ENCODE data around the gene FTO.

DNA sequence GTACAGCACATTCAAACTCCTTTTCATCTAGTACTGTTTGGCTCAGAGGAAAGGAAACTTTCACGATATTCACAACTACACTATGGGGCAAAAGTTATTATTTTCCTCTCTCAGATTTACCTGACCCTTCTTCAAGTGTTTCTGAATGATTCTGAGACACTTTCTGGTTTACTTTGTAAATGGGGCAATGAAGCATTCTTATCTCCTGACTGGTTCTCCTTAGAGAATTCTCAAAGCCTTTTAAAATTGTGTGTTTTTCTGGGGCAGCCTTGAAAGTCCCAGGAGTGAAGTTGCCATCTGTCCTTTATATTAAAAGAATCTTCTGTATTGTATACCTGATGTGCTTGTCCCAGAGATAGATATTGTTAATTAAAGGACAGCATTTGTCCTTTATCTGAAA, 264.9 kb downstream of the FTO start:
- TF ChIP-seq, protein P1, sequence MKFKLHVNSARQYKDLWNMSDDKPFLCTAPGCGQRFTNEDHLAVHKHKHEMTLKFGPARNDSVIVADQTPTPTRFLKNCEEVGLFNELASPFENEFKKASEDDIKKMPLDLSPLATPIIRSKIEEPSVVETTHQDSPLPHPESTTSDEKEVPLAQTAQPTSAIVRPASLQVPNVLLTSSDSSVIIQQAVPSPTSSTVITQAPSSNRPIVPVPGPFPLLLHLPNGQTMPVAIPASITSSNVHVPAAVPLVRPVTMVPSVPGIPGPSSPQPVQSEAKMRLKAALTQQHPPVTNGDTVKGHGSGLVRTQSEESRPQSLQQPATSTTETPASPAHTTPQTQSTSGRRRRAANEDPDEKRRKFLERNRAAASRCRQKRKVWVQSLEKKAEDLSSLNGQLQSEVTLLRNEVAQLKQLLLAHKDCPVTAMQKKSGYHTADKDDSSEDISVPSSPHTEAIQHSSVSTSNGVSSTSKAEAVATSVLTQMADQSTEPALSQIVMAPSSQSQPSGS (CRISPR knock-in tag; IDR thresholded peaks at IDR 0.05; ENCODE audit: borderline replicate concordance, low read depth): no peak
- TF ChIP-seq CREM (CRISPR knock-in tag; IDR thresholded peaks at IDR 0.05): no peak
- TF ChIP-seq OVOL2 (CRISPR knock-in tag; IDR thresholded peaks at IDR 0.05; ENCODE audit: borderline replicate concordance): no peak
- no peak for TF ChIP-seq NFATC4 (CRISPR knock-in tag; IDR thresholded peaks at IDR 0.05)
- TF ChIP-seq, protein P2, sequence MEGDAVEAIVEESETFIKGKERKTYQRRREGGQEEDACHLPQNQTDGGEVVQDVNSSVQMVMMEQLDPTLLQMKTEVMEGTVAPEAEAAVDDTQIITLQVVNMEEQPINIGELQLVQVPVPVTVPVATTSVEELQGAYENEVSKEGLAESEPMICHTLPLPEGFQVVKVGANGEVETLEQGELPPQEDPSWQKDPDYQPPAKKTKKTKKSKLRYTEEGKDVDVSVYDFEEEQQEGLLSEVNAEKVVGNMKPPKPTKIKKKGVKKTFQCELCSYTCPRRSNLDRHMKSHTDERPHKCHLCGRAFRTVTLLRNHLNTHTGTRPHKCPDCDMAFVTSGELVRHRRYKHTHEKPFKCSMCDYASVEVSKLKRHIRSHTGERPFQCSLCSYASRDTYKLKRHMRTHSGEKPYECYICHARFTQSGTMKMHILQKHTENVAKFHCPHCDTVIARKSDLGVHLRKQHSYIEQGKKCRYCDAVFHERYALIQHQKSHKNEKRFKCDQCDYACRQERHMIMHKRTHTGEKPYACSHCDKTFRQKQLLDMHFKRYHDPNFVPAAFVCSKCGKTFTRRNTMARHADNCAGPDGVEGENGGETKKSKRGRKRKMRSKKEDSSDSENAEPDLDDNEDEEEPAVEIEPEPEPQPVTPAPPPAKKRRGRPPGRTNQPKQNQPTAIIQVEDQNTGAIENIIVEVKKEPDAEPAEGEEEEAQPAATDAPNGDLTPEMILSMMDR (IDR thresholded peaks at IDR 0.05): no peak
- TF ChIP-seq, protein P3, sequence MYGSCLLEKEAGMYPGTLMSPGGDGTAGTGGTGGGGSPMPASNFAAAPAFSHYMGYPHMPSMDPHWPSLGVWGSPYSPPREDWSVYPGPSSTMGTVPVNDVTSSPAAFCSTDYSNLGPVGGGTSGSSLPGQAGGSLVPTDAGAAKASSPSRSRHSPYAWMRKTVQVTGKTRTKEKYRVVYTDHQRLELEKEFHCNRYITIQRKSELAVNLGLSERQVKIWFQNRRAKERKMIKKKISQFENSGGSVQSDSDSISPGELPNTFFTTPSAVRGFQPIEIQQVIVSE (CRISPR knock-in tag; IDR thresholded peaks at IDR 0.05; ENCODE audit: borderline replicate concordance): no peak
- TF ChIP-seq, protein P4, sequence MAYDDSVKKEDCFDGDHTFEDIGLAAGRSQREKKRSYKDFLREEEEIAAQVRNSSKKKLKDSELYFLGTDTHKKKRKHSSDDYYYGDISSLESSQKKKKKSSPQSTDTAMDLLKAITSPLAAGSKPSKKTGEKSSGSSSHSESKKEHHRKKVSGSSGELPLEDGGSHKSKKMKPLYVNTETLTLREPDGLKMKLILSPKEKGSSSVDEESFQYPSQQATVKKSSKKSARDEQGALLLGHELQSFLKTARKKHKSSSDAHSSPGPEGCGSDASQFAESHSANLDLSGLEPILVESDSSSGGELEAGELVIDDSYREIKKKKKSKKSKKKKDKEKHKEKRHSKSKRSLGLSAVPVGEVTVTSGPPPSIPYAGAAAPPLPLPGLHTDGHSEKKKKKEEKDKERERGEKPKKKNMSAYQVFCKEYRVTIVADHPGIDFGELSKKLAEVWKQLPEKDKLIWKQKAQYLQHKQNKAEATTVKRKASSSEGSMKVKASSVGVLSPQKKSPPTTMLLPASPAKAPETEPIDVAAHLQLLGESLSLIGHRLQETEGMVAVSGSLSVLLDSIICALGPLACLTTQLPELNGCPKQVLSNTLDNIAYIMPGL (CRISPR knock-in tag; IDR thresholded peaks at IDR 0.05): no peak
- TF ChIP-seq, protein P5, sequence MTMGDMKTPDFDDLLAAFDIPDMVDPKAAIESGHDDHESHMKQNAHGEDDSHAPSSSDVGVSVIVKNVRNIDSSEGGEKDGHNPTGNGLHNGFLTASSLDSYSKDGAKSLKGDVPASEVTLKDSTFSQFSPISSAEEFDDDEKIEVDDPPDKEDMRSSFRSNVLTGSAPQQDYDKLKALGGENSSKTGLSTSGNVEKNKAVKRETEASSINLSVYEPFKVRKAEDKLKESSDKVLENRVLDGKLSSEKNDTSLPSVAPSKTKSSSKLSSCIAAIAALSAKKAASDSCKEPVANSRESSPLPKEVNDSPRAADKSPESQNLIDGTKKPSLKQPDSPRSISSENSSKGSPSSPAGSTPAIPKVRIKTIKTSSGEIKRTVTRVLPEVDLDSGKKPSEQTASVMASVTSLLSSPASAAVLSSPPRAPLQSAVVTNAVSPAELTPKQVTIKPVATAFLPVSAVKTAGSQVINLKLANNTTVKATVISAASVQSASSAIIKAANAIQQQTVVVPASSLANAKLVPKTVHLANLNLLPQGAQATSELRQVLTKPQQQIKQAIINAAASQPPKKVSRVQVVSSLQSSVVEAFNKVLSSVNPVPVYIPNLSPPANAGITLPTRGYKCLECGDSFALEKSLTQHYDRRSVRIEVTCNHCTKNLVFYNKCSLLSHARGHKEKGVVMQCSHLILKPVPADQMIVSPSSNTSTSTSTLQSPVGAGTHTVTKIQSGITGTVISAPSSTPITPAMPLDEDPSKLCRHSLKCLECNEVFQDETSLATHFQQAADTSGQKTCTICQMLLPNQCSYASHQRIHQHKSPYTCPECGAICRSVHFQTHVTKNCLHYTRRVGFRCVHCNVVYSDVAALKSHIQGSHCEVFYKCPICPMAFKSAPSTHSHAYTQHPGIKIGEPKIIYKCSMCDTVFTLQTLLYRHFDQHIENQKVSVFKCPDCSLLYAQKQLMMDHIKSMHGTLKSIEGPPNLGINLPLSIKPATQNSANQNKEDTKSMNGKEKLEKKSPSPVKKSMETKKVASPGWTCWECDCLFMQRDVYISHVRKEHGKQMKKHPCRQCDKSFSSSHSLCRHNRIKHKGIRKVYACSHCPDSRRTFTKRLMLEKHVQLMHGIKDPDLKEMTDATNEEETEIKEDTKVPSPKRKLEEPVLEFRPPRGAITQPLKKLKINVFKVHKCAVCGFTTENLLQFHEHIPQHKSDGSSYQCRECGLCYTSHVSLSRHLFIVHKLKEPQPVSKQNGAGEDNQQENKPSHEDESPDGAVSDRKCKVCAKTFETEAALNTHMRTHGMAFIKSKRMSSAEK (CRISPR knock-in tag; IDR thresholded peaks at IDR 0.05; ENCODE audit: borderline replicate concordance): no peak
- TF ChIP-seq, protein P6, sequence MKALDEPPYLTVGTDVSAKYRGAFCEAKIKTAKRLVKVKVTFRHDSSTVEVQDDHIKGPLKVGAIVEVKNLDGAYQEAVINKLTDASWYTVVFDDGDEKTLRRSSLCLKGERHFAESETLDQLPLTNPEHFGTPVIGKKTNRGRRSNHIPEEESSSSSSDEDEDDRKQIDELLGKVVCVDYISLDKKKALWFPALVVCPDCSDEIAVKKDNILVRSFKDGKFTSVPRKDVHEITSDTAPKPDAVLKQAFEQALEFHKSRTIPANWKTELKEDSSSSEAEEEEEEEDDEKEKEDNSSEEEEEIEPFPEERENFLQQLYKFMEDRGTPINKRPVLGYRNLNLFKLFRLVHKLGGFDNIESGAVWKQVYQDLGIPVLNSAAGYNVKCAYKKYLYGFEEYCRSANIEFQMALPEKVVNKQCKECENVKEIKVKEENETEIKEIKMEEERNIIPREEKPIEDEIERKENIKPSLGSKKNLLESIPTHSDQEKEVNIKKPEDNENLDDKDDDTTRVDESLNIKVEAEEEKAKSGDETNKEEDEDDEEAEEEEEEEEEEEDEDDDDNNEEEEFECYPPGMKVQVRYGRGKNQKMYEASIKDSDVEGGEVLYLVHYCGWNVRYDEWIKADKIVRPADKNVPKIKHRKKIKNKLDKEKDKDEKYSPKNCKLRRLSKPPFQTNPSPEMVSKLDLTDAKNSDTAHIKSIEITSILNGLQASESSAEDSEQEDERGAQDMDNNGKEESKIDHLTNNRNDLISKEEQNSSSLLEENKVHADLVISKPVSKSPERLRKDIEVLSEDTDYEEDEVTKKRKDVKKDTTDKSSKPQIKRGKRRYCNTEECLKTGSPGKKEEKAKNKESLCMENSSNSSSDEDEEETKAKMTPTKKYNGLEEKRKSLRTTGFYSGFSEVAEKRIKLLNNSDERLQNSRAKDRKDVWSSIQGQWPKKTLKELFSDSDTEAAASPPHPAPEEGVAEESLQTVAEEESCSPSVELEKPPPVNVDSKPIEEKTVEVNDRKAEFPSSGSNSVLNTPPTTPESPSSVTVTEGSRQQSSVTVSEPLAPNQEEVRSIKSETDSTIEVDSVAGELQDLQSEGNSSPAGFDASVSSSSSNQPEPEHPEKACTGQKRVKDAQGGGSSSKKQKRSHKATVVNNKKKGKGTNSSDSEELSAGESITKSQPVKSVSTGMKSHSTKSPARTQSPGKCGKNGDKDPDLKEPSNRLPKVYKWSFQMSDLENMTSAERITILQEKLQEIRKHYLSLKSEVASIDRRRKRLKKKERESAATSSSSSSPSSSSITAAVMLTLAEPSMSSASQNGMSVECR (CRISPR knock-in tag; IDR thresholded peaks at IDR 0.05; ENCODE audit: borderline replicate concordance): no peak
- TF ChIP-seq FOXP1 (CRISPR knock-in tag; IDR thresholded peaks at IDR 0.05; ENCODE audit: borderline replicate concordance): no peak
- TF ChIP-seq, protein P7, sequence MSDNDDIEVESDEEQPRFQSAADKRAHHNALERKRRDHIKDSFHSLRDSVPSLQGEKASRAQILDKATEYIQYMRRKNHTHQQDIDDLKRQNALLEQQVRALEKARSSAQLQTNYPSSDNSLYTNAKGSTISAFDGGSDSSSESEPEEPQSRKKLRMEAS (CRISPR knock-in tag; IDR thresholded peaks at IDR 0.05): no peak
- TF ChIP-seq, protein P8, sequence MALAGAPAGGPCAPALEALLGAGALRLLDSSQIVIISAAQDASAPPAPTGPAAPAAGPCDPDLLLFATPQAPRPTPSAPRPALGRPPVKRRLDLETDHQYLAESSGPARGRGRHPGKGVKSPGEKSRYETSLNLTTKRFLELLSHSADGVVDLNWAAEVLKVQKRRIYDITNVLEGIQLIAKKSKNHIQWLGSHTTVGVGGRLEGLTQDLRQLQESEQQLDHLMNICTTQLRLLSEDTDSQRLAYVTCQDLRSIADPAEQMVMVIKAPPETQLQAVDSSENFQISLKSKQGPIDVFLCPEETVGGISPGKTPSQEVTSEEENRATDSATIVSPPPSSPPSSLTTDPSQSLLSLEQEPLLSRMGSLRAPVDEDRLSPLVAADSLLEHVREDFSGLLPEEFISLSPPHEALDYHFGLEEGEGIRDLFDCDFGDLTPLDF (CRISPR knock-in tag; IDR thresholded peaks at IDR 0.05): no peak
- no peak for TF ChIP-seq ZNF317 (CRISPR knock-in tag; IDR thresholded peaks at IDR 0.05; ENCODE audit: borderline replicate concordance, low read depth)
- no peak for TF ChIP-seq JUN (CRISPR knock-in tag; IDR thresholded peaks at IDR 0.05)
